Measurements from ENCODE around the gene APOB. TPM values are rescaled to one million over a fixed set of nuclear protein-coding genes. Genes with fewer than 3 reads are reported as not detected.

APOB gene
- total RNA-seq, 4 donors from 2014 or later: 14.0 to 2,659 (median 1,284) TPM

DNA sequence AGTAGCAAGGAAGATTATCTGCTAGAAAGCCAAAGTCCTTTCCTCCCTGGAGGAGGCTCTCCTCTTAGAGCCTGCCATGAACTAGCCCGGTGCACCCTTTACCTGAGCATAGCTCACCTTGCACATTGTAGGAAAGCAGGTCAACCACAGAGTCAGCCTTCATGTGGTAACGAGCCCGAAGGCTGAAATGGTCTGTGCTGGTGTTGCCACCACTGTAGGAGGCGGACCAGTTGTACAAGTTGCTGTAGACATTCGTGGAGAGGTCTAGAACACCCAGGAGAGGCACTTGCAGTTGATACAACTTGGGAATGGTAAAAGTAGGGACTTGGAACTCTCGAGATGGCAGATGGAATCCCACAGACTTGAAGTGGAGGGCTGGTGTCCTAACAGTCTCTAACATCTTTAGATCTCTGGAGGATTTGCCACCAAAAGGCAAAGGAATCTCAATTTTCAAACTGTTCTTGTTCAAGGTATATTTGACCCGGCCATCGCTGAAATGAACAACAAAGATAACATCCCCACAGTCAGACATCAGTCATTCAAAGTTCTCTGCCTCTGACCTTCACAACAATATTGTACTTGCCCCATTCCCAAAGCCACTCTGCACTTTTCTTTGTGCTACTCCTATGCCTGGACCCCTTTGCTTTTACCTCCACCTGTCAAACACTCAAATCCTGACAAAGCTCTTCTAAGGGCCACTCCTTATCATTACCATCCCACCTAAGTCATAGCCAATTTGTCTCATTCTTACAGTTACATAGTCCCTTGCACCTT is 30.6 kb downstream of the APOB start:
- H3K9me3 ChIP-seq: no peaks in the 10 kb centered on the region
- no peak for DNase-seq
- TF ChIP-seq, protein P1, sequence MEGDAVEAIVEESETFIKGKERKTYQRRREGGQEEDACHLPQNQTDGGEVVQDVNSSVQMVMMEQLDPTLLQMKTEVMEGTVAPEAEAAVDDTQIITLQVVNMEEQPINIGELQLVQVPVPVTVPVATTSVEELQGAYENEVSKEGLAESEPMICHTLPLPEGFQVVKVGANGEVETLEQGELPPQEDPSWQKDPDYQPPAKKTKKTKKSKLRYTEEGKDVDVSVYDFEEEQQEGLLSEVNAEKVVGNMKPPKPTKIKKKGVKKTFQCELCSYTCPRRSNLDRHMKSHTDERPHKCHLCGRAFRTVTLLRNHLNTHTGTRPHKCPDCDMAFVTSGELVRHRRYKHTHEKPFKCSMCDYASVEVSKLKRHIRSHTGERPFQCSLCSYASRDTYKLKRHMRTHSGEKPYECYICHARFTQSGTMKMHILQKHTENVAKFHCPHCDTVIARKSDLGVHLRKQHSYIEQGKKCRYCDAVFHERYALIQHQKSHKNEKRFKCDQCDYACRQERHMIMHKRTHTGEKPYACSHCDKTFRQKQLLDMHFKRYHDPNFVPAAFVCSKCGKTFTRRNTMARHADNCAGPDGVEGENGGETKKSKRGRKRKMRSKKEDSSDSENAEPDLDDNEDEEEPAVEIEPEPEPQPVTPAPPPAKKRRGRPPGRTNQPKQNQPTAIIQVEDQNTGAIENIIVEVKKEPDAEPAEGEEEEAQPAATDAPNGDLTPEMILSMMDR (IDR thresholded peaks at IDR 0.05): no peak
- TF ChIP-seq POLR2A (IDR thresholded peaks at IDR 0.05): no peak
- H3K4me3 ChIP-seq: no peak overlapping the region
- H3K27me3 ChIP-seq: no peaks in the 10 kb centered on the region
- no peaks in the 10 kb centered on the region for H3K4me1 ChIP-seq
- H3K27ac ChIP-seq: no peak overlapping the region
- H3K36me3 ChIP-seq: peaks cover 0 to 33% (median 0%) of the 10 kb centered on the region in 3 donors

DNA sequence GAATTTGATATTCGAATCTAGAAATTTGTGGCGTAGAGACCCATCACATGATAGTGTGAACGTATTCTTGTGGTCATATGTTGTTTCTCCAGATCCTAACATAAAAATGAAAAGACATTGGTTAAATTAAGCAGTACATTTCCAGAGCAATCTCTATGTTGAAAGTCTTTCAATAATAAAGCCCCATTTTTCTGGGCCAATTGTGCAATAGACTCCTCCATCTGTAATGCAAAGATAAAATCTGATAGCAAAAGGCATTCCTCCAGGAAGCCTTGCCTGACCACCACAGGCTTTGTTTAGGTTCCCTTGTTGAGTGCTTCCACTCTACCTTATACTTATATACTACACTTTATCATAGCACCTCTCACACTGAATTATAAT is 31.3 kb downstream of the APOB start:
- DNase-seq: no peak
- Histone ChIP-seq H3K9me3 (no peaks in the 10 kb centered on the region), H3K4me1 (no peaks in the 10 kb centered on the region), H3K36me3 (peaks cover 0 to 28% (median 0%) of the 10 kb centered on the region in 3 donors), H3K4me3 (no peak overlapping the region), H3K27ac (no peak overlapping the region), H3K27me3 (no peaks in the 10 kb centered on the region)
- TF ChIP-seq, protein P1 (IDR thresholded peaks at IDR 0.05): no peak
- no peak for TF ChIP-seq POLR2A (IDR thresholded peaks at IDR 0.05)

DNA sequence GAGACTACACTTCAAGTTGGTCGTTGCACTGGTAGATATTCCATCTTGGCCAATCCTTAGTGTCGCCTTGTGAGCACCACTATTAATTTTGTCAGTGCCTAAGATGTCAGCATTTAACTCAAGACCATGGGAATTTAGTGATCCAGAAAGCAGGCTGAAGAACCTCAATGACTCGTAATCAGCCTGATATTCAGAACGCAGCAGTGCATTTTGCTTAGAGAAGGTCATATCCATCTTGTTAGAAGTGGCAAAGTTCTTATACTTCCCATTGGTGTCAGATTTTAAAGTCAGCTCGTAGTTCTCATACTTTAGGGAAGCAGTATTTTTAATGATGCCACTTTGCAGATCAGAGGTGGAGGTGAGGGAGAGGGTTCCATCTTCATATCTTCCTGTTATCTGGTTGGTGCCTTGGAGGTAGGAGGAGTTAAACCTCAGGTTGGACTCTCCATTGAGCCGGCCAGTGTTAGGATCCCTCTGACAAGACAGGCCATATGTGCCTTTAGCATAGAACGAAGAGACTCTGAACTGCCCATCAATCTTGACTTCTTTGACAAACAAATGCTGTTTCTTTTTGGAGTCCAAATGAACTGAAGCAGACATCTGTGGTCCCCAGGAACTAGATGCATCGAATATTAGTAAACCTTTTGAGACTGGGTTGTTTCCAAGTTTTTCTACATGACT is 31.9 kb downstream of the APOB start:
- TF ChIP-seq POLR2A (IDR thresholded peaks at IDR 0.05): no peak
- TF ChIP-seq, protein P1 (IDR thresholded peaks at IDR 0.05): no peak
- no peak for DNase-seq
- H3K9me3 ChIP-seq: no peaks in the 10 kb centered on the region
- H3K4me3 ChIP-seq: no peak overlapping the region
- no peaks in the 10 kb centered on the region for H3K27me3 ChIP-seq
- no peak overlapping the region for H3K27ac ChIP-seq
- H3K4me1 ChIP-seq: no peaks in the 10 kb centered on the region
- H3K36me3 ChIP-seq: peaks cover 0 to 28% (median 0%) of the 10 kb centered on the region in 3 donors

DNA sequence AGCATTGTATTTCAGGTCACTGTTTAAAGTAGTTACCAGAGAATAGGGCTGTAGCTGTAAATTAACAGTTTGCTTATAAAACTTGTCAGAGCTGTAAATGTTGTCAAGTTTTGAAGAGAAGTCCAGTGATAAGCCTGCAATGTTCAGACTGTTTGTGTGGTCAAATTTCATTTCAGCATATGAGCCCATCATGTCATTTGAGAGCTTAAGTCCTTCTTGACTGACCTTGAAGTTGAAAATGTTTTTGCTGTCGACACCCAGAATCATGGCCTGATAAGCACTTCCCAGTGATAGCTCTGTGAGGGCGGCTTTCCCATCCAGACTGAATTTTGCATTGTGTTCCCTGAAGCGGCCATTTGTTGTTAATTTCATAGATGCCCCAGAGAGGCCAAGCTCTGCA is 32.4 kb downstream of the APOB start:
- H3K36me3 ChIP-seq: peaks cover 0 to 28% (median 0%) of the 10 kb centered on the region in 3 donors
- no peak for DNase-seq
- TF ChIP-seq, protein P1 (IDR thresholded peaks at IDR 0.05): no peak
- TF ChIP-seq POLR2A (IDR thresholded peaks at IDR 0.05): no peak

DNA sequence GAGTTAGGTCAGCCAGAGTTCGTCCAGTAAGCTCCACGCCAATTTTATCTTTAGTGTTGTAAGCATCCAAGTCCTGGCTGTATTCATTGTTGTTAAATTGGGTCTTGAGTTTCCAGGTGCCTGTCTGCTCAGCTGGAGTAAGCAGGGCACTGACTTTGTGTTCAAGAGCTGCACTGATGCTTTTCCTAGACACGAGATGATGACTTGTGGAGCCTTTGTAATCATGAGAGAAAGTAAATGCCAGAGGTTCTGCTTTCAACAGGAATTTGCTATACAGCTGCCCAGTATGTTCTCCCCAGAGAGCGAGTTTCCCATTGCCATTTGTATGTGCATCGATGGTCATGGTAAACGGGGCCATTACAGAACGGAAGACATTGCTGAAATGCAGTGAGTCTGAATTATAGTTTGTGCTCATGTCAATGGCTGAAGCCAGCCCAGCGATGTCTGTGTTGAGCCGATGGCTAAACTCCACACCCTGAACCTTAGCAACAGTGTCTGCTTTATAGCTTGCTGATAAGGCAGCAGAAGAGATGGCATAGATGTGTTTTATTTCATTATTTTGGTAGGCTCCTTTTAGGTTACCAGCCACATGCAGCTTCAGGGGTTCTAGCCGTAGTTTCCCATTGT is 32.9 kb downstream of the APOB start:
- Histone ChIP-seq H3K36me3 (peaks cover 0 to 28% (median 0%) of the 10 kb centered on the region in 3 donors), H3K4me1 (no peaks in the 10 kb centered on the region), H3K4me3 (no peak overlapping the region), H3K27me3 (no peaks in the 10 kb centered on the region), H3K27ac (no peak overlapping the region), H3K9me3 (no peaks in the 10 kb centered on the region)
- TF ChIP-seq, protein P1 (IDR thresholded peaks at IDR 0.05): no peak
- TF ChIP-seq POLR2A (IDR thresholded peaks at IDR 0.05): no peak
- DNase-seq: no peak

More for the DNA sequence above, 32.4 kb downstream of the APOB start:
- no peak overlapping the region for H3K4me3 ChIP-seq
- no peak overlapping the region for H3K27ac ChIP-seq
- no peaks in the 10 kb centered on the region for H3K9me3 ChIP-seq
- H3K27me3 ChIP-seq: no peaks in the 10 kb centered on the region
- no peaks in the 10 kb centered on the region for H3K4me1 ChIP-seq

Data from Peyer's patch (tissue), 4 donors.